HG03060 (cell line): ENCODE measurements around the gene ALG2.

Experiments used
- ATAC-seq: cut with Tn5 transposase; IDR thresholded peaks from one replicate; pipeline ENCODE4 v1.9.1; 2021; ENCODE audit warnings: low read depth, moderate number of reproducible peaks; ENCODE audit not compliant: unreplicated experiment

The ALG2 gene

GRCh38 chr9:99176527-99177013, 45.2 kb downstream of the ALG2 start:
- no peak for ATAC-seq

DNA sequence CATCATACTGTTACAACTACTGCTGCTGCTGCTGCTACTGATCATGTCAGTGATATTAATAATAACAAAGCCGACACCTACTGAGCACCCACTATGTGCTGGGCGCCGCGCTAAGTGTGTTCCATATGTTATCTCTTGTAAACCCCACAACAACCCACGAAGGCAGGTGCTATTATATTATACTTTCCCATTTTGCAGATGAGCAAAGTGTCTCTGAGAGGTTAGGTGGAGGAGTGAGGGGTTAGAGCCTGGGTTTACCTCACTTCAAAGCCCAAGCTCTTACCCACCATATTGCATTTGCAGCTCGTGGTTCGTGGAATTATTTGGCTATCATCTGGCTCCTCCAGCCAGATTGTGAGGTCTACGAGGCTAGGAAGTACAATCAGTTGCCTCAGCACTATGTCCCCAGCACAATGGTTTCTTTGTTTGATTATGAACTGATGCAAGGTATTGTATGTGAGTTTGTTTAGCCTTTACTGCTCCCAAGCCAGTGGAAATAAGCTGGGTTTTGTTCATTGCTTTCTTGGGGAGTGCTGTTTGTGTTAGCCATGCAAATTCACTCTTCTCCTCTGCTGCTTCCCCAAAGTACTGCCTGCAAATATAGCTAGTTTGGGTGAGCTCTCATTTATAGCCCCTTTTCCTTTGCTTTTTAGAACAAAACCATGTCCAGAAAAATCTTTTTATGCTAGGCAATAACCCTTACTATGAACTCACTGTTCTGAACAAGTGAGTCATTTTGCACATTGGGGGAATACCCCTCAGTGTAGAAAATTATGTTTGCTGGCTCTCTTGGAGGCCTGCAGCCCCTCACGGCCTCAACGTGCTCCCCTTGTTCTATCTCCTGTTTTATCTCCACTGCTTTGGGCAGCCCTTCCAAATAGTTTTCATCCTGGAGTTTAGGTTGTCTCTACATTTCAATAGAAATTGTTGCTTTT, 47.9 kb downstream of the ALG2 start:
- no peak for ATAC-seq

GRCh38 chr9:99172124-99173091, 49.3 kb downstream of the ALG2 start:
- no peak for ATAC-seq

DNA sequence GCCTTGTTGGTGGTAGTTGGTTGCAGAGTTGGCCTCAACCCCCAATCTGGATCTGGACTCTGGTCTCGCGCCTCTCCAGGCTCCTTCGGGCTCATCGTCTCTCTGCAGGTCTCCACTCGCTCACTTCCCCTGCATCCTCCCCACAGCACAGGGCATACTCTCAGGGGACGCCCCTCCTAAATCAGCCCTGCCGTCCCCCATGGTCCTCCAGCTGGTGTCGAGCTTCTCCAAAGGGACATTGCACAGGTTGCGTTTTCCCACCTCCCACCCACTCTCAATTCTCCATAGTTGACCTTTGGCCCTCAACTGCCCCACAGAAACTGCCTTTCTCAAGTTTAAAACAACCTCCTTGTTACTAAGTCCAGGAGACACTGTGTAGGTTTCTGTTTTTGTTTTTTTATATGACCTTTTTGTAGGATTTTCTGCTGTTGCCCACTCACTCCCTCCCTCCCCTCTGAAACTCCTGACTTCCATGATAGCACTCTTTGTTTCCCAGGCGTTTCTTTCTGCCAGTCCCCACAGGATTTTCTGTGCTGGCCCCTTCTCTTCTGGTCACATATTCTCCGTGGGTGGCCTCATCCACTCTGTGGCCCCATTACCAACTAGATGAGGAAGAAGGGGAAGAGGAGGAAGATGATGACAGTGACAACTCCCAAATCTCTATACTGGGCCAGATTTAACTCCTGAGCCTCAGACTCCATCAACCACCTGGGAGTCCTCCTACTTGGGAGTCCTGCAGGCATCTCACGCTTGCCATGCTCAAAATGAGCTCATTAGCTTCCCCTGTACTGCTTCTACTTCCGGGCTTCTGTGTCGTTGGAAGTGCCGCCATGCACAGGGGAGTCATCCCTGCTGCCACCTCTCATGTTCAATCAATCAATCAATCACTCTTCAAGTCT, 50.3 kb downstream of the ALG2 start:
- ATAC-seq, result no peak

- no peak for ATAC-seq
Measured at GRCh38 chr9:99169982-99170761, 51.6 kb downstream of the ALG2 start.

DNA sequence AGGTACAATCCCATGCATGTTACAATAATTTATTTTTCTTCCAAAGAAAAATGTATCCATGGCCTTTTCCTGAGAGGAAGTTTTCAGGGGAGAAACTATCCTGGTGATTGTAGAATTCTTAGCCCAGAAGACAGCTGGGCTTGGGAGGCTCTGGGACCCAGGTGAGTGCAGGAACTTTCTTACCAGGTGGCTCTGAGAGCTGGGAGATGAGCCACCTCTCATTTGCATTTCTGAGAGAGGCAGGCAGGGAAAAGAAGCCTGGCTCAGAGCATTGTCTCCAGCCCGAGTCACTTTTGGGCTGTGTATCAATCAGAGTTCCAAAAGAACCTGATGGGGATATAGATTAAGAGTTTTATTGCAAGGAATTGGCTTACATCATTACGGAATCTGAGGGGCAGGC, 52.7 kb downstream of the ALG2 start:
- ATAC-seq, result no peak

- ATAC-seq, result no peak
Measured at GRCh38 chr9:99167694-99168093, 54.0 kb downstream of the ALG2 start.

DNA sequence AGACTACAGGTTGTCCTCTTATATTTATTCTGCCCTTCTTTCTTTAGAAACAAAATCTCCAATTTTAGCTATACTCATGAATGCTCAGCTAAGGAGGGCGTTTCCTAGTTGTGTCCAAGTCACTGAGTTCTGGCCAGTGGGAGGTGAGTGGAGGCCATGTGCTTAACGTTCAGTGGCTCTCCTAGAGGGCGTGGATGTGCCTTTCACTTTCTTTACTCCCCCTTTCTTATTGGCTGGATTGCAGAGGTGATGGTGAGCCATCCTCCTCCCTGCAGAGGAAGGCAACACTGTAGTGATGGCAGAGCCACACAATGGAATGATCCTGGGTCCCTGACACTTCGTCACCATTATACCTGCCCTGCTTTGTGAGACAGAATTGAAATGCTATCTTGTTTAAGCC, 54.6 kb downstream of the ALG2 start:
- no peak for ATAC-seq
